OCI-LY7 (cell line): ENCODE results near the gene AK2. TPM values are rescaled to one million over a fixed set of nuclear protein-coding genes. Genes with fewer than 3 reads are reported as not detected.
"Not testable (repeated sequence)": the region's sequence is repeated elsewhere in the genome, so short reads cannot be mapped to it uniquely, and the experiment has no call there.

Source experiments
- BruUV-seq: library from RNA; stranded (reverse); fragments of 400-500 nt; replicated peaks from 2 replicates; lab custom pipeline; 2021; lab: Mats Ljungman, UMichigan
- CTCF ChIA-PET: fragments of 300-600 bp; sonication (Branson Sonifier 250); formaldehyde crosslinking; loops from one replicate; lab custom pipeline; 2022; ENCODE audit warnings: antibody characterized with exemption; ENCODE audit not compliant: unreplicated experiment; lab: Charles Lee
- POLR2A ChIA-PET: fragments of 300-600 bp; sonication (Branson Sonifier 250); formaldehyde crosslinking; loops from one replicate; lab custom pipeline; 2022; ENCODE audit warnings: antibody characterized with exemption; lab: Charles Lee
- DNase-seq: peaks from one replicate; pipeline ENCODE4 v3.0.0-alpha.2; 2015; ENCODE audit warnings: low spot score
- H2AFZ ChIP-seq: fragments of 200-600 bp; sonication (generic), shearing (Covaris generic); 2 replicates; pipeline ENCODE4 v1.6.1; 2014; ENCODE audit warnings: mild to moderate bottlenecking, antibody characterized with exemption, low read length, moderate library complexity
- H3K27ac ChIP-seq: fragments of 200-600 bp; sonication (generic); 2 replicates; pipeline ENCODE4 v1.5.1; 2014; ENCODE audit warnings: mixed run types, low read depth, mild to moderate bottlenecking, moderate library complexity, low read length, inconsistent platforms; ENCODE audit not compliant: poor library complexity, severe bottlenecking
- H3K36me3 ChIP-seq: fragments of 200-600 bp; sonication (generic); 2 replicates; pipeline ENCODE4 v1.6.1; 2014; ENCODE audit warnings: mild to moderate bottlenecking, antibody characterized with exemption, low read length, moderate library complexity, mixed read lengths; ENCODE audit not compliant: insufficient read depth
- H3K4me1 ChIP-seq: fragments of 200-600 bp; sonication (generic); 2 replicates; pipeline ENCODE4 v1.5.1; 2014; ENCODE audit warnings: mild to moderate bottlenecking, low read length; ENCODE audit not compliant: insufficient read depth, poor library complexity, severe bottlenecking
- H3K4me2 ChIP-seq: fragments of 200-600 bp; sonication (generic); 2 replicates; pipeline ENCODE4 v1.6.1; 2014; ENCODE audit warnings: mild to moderate bottlenecking, low read length
- H3K4me3 ChIP-seq: fragments of 200-600 bp; sonication (generic); 2 replicates; pipeline ENCODE4 v1.5.1; 2014; ENCODE audit warnings: mild to moderate bottlenecking, low read depth, low read length; ENCODE audit not compliant: poor library complexity, severe bottlenecking
- H3K79me2 ChIP-seq: fragments of 200-600 bp; sonication (generic); 2 replicates; pipeline ENCODE4 v1.6.1; 2016; ENCODE audit warnings: low read depth, mild to moderate bottlenecking, low read length, moderate library complexity, mixed read lengths; ENCODE audit not compliant: insufficient read depth
- H3K9me2 ChIP-seq: fragments of 200-600 bp; sonication (generic); 2 replicates; pipeline ENCODE4 v1.6.1; 2016; ENCODE audit warnings: mild to moderate bottlenecking, low read length, mixed read lengths; ENCODE audit not compliant: insufficient read depth
- H3K9me3 ChIP-seq: fragments of 200-600 bp; sonication (generic); 2 replicates; pipeline ENCODE4 v1.6.1; 2014; ENCODE audit warnings: mild to moderate bottlenecking, mixed run types, low read length, mixed read lengths
- H4K20me1 ChIP-seq: fragments of 200-600 bp; sonication (generic); 2 replicates; pipeline ENCODE4 v1.6.1; 2014; ENCODE audit warnings: mild to moderate bottlenecking, antibody characterized with exemption, low read length, moderate library complexity, mixed read lengths; ENCODE audit not compliant: insufficient read depth
- EZH2phosphoT487 ChIP-seq: fragments of 200-600 bp; sonication (generic); IDR thresholded peaks from 2 replicates; pipeline ENCODE4 v1.6.1; 2018; ENCODE audit warnings: low read depth, borderline replicate concordance, mild to moderate bottlenecking, mixed run types, antibody characterized with exemption, low read length, moderate library complexity, mixed read lengths
- intact Hi-C: fragments of 100-400 bp; cut with micrococcal nuclease; formaldehyde crosslinking; loops from one replicate; pipeline ENCODE4 v1.10.0; 2022; ENCODE audit not compliant: unreplicated experiment
- total RNA-seq, 2 experiments: library from RNA; depleted of rRNA in 1 of 2; stranded (reverse); fragments of >200 nt in 1 of 2; shearing (Covaris generic) in 1 of 2; gene quantifications; 2 replicates each; pipeline ENCODE4 v1.2.3, GENCODE V29; 2014 to 2022
- TF ChIP-seq, protein P1 (sequence below): fragments of 200-600 bp; sonication (generic); conservative IDR thresholded peaks from 2 replicates; pipeline ENCODE4 v1.5.1; 2014; ENCODE audit warnings: mild to moderate bottlenecking, antibody characterized with exemption, low read length, moderate library complexity, mixed read lengths

The AK2 gene
- total RNA-seq, 2 experiments from 2014 or later, result 185 to 298 TPM

DNA sequence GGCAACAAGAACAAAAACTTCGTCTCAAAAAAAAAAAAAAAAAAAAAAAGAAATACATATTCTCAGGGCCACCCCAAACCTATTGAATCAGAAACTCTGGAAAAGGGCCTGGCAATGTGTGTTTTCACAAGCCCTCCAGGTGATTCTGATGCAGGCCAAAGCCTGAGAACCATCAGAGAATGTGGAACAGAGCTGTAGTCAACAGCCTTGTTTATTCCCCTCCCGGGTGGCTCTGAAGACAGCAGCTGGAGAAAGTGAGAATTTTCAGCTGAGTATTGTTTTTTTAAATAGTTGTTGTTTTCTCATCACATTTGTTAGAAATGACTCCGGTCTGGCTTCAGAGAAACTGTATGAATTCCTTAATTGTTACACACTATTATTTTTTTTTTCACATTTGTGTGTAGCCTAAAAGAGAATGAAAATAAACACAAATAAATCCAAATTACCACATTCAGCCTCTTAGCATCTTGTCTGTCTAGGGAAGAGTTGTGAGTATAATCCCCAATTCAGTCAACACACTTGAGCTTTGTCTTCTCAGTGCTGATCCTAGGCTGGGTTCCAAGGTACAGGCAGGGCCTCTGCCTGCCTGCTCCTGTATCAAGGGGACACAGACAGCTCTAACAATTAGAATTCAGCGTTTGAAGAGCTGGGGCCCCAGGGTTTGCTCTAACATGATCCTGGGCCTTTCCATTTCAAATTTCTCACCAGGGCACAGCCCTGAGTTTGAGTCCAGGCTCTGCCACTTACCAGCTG, 37.7 kb upstream of the AK2 start:
- POLR2A ChIA-PET, result interaction anchor here (0.7 to 1.0 kb wide), 3 partner anchors 22 to 1726 kb away, joined by 3 to 5 read pairs (median 3); no protein-coding TSS in a partner anchor
- Histone ChIP-seq H2AFZ (no peak overlapping the region), H3K4me2 (no peak overlapping the region), H3K79me2 (no peaks in the 10 kb centered on the region), H3K36me3 (no peaks in the 10 kb centered on the region), H3K27ac (no peak overlapping the region), H3K9me2 (no peaks in the 10 kb centered on the region), H3K9me3 (no peaks in the 10 kb centered on the region), H3K4me3 (no peak overlapping the region), H3K4me1 (no peaks in the 10 kb centered on the region), H4K20me1 (no peaks in the 10 kb centered on the region)
- CTCF ChIA-PET, result no interaction called here
- DNase-seq, result no peak
- BruUV-seq, result no TSS peak
- no peak for TF ChIP-seq EZH2phosphoT487
- TF ChIP-seq, protein P1, sequence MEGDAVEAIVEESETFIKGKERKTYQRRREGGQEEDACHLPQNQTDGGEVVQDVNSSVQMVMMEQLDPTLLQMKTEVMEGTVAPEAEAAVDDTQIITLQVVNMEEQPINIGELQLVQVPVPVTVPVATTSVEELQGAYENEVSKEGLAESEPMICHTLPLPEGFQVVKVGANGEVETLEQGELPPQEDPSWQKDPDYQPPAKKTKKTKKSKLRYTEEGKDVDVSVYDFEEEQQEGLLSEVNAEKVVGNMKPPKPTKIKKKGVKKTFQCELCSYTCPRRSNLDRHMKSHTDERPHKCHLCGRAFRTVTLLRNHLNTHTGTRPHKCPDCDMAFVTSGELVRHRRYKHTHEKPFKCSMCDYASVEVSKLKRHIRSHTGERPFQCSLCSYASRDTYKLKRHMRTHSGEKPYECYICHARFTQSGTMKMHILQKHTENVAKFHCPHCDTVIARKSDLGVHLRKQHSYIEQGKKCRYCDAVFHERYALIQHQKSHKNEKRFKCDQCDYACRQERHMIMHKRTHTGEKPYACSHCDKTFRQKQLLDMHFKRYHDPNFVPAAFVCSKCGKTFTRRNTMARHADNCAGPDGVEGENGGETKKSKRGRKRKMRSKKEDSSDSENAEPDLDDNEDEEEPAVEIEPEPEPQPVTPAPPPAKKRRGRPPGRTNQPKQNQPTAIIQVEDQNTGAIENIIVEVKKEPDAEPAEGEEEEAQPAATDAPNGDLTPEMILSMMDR, result no peak
- intact Hi-C loops, result no loop called here

DNA sequence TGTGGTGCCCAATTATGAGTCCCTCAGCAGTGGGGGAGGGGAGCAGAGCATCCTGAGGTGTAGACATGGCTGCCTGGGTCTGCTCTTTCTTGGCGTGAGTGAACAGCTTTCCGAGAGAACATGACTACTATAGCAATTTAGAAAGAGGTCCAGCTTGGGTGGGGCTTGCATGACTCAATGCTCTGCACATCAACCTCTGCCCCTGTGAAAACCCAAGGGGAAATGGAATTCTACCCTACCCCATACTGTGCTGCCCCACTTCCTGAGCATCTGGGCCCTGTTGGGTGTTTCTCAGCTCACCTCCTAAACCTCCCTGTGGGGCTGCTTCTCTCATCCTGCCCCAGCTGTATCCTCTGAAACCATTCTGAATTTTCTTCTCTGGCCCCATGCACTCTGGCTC, 36.0 kb upstream of the AK2 start:
- H4K20me1 ChIP-seq, result no peaks in the 10 kb centered on the region
- no TSS peak for BruUV-seq
- CTCF ChIA-PET, result no interaction called here
- no peaks in the 10 kb centered on the region for H3K4me1 ChIP-seq
- no peak overlapping the region for H2AFZ ChIP-seq
- H3K9me3 ChIP-seq, result no peaks in the 10 kb centered on the region
- H3K79me2 ChIP-seq, result no peaks in the 10 kb centered on the region
- no peak for DNase-seq
- no peaks in the 10 kb centered on the region for H3K36me3 ChIP-seq
- H3K27ac ChIP-seq, result no peak overlapping the region
- TF ChIP-seq EZH2phosphoT487, result no peak
- TF ChIP-seq, protein P1, result no peak
- no peaks in the 10 kb centered on the region for H3K9me2 ChIP-seq
- H3K4me3 ChIP-seq, result no peak overlapping the region
- POLR2A ChIA-PET, result no interaction called here
- intact Hi-C loops, result no loop called here
- no peak overlapping the region for H3K4me2 ChIP-seq

GRCh38 chr1:33070628-33071027, 33.9 kb upstream of the AK2 start:
- no peak overlapping the region for H2AFZ ChIP-seq
- no peak overlapping the region for H3K27ac ChIP-seq
- ChIA-PET POLR2A (no interaction called here), CTCF (no interaction called here)
- DNase-seq, result no peak
- H3K4me2 ChIP-seq, result no peak overlapping the region
- H3K36me3 ChIP-seq, result no peaks in the 10 kb centered on the region
- intact Hi-C loops, result no loop called here
- TF ChIP-seq, protein P1, result no peak
- TF ChIP-seq EZH2phosphoT487, result no peak
- no peaks in the 10 kb centered on the region for H3K9me2 ChIP-seq
- no peaks in the 10 kb centered on the region for H3K4me1 ChIP-seq
- H3K79me2 ChIP-seq, result no peaks in the 10 kb centered on the region
- no peaks in the 10 kb centered on the region for H3K9me3 ChIP-seq
- BruUV-seq, result no TSS peak
- no peak overlapping the region for H3K4me3 ChIP-seq
- H4K20me1 ChIP-seq, result no peaks in the 10 kb centered on the region

- H3K4me1 ChIP-seq, H3K9me2 ChIP-seq, BruUV-seq, intact Hi-C loops, CTCF ChIA-PET, H3K4me3 ChIP-seq, H3K36me3 ChIP-seq, H2AFZ ChIP-seq, H3K79me2 ChIP-seq, H3K4me2 ChIP-seq, DNase-seq, H4K20me1 ChIP-seq, H3K9me3 ChIP-seq, POLR2A ChIA-PET, H3K27ac ChIP-seq: not testable (repeated sequence)
Observed at GRCh38 chr1:33068108-33068507, 31.4 kb upstream of the AK2 start.
